GM12875 (cell line): Measurements from ENCODE around the gene HOXC4.

Experiments
- H3K4me3 ChIP-seq: one replicate; pipeline ENCODE4 v1.5.1; 2011; ENCODE audit warnings: low read depth, low read length, control low read depth
- TF ChIP-seq, protein P1 (sequence below): IDR thresholded peaks from 2 replicates; pipeline ENCODE4 v1.5.1; 2011; ENCODE audit warnings: low read depth, mild to moderate bottlenecking, control low read depth, inconsistent platforms, low read length, moderate library complexity, borderline replicate concordance; ENCODE audit not compliant: insufficient read depth

The HOXC4 gene

GRCh38 chr12:54036620-54037359, 16.8 kb upstream of the HOXC4 start:
- TF ChIP-seq, protein P1, sequence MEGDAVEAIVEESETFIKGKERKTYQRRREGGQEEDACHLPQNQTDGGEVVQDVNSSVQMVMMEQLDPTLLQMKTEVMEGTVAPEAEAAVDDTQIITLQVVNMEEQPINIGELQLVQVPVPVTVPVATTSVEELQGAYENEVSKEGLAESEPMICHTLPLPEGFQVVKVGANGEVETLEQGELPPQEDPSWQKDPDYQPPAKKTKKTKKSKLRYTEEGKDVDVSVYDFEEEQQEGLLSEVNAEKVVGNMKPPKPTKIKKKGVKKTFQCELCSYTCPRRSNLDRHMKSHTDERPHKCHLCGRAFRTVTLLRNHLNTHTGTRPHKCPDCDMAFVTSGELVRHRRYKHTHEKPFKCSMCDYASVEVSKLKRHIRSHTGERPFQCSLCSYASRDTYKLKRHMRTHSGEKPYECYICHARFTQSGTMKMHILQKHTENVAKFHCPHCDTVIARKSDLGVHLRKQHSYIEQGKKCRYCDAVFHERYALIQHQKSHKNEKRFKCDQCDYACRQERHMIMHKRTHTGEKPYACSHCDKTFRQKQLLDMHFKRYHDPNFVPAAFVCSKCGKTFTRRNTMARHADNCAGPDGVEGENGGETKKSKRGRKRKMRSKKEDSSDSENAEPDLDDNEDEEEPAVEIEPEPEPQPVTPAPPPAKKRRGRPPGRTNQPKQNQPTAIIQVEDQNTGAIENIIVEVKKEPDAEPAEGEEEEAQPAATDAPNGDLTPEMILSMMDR = no peak
- no peak overlapping the region for H3K4me3 ChIP-seq

- TF ChIP-seq, protein P1 = no peak
- H3K4me3 ChIP-seq = no peak overlapping the region
Observed at GRCh38 chr12:54037360-54038283, 16.0 kb upstream of the HOXC4 start.

- no peak overlapping the region for H3K4me3 ChIP-seq
- TF ChIP-seq, protein P1 = no peak
Observed at GRCh38 chr12:54038284-54038870, 15.3 kb upstream of the HOXC4 start.

DNA sequence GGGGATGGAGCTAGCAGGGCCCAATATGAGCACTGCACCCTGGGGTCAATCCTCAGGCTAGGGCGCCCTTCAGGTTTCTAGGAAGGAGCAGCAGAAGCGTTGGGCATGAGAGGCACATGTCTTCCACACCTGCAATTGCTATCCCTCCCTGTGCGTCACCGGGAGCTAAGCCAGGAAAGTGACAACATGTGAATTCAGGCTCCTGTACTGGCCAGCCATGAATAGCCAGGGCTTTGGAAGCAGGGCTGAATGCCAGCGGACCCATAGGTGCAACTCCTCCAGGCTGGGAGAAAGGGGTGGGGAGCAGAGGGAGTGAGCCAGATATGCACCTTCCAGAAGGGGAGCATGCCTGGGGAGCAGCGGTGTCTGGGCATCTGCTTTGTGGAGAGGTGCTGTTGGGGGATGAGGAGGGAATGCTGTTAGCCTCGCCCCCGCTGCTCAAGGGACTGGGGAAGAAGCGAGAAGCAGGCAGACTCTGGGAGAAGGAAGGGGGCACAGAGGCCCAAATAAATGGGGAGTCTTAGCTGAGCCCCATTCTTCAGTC, 14.7 kb upstream of the HOXC4 start:
- no peak overlapping the region for H3K4me3 ChIP-seq
- TF ChIP-seq, protein P1 = no peak

DNA sequence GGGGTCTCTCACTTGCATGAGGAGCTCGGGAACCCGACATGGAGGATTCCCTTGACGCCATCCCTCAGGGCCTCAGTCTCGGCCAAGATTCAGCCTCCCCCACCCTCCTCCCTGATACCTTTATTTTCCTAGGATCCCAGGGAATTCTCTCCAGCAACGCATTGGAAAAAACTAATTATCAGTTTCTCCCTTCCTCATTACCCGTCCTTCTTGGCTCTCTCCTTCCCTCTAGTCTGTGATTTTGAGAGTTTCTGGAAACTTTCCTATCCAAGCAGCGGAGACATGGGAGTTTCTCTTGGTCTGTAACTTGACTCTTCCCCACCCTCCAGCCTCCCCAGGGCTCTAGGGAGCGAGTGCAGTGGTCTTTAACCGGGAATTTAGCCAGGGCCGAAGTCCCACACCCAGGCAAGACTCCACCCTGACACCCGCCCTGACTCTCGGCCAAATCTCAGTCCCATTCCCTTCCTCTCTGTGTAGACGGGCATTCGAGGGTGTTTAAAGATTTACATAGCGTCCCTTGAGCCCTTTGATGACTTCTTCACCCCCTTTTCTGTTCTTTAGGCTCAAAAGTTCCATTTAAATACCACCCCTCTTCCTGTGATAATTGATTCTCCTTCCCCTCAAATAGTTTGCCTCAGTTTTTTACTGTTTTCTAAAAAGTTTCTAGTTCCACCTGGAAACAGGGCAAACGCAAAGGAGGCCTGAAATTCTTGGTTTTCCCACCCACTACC, 14.1 kb upstream of the HOXC4 start:
- H3K4me3 ChIP-seq = no peak overlapping the region
- TF ChIP-seq, protein P1 = no peak

- TF ChIP-seq, protein P1 = no peak
- no peak overlapping the region for H3K4me3 ChIP-seq
Observed at GRCh38 chr12:54040148-54040494, 13.5 kb upstream of the HOXC4 start.
